GDM1 (cell line): ENCODE measurements around the gene ROBO1.

Experiments
- DNase-seq: peaks from one replicate; lab custom pipeline; 2025; lab: John Stamatoyannopoulos, UW

ROBO1 gene

DNA sequence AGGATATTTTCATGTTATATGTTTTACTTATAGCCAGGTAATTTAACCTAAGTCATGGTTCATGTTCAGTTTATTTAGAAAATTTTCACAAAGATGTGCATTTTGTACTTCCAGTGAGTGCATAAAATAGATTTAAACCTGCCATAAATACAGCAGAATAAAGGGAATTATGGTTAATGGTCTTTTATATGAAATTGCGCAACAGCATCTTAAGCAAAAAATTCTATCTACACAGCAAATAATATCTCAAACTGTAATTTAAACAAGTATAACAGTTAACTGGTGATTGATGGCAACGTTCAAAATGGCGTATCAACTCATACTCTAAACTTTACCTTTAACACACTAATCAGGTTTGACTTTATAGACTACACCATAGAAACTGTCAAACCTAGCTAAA, 97.6 kb downstream of the ROBO1 start:
- DNase-seq, result no peak

DNA sequence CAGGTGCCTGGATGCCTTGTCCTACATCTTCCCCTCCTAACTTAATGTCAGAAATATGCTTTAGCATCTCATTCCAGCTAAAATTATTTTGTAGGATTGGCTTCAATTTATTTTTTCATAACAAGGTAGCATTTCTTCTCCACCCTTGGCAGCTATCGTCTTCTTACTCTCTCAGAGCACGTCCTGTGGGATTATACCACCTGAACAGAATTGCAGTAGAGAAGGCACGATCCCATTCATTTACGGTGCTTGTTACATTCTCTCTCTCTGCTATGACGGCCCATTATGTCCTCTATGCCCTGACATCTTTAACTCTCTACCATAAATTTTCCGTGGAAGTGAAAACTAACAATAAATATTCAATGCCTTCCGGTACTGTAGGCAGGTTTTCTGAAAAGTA, 103.3 kb downstream of the ROBO1 start:
- DNase-seq, result no peak

DNA sequence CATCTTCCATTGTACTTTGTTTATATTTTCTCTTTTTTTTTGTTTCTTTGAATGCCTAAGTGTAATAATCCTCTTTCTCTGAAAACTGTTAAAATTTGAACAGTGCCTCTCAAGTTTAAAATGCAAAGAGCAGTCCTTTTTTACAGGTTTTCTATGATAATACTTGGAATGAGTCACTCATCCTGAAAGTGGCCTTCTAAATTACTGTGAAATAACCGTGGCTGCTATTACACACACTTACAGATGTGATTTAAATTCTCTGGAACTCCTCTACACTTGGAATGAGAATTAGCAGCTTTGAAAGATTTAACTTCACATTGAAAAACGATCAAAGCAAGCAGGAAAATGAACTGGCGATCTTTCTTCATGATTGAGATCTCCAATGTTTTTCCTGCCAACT, 105.9 kb downstream of the ROBO1 start:
- DNase-seq, result no peak

DNA sequence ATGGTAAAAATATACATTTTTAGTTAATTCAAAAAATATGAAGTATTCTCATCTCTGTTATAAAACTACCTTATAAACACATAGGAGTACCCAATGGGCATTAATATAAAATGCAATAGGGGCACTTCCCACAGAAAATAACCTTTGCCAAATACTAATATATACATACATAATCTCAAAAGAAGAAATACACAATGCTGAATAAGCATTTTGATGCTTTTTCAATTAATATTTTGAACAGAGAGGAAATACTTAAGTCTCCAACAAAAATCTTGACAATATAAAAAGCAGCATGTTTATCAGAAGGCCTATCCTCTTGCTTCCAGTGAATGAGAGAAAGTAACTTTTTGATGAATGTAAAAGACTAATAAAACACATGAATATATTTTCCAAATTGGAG, 110.7 kb downstream of the ROBO1 start:
- DNase-seq, result no peak

DNA sequence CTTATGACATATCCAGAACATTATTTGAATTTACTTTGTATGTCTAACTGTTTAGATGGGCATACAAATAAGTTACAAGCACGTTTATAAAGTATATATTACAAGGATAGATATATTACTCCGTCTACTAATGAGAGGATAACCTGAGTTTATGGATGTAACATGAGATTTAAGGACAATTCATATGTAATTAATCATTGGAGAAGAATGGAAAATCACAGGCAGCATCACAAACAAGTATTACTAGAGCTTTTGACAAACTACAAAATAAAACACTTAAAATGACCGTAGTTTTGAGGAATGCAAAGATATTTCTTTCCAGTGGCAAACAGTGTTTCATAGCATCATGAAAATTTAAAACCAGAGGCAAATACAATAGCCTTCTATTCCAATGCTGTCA, 113.8 kb downstream of the ROBO1 start:
- no peak for DNase-seq

DNA sequence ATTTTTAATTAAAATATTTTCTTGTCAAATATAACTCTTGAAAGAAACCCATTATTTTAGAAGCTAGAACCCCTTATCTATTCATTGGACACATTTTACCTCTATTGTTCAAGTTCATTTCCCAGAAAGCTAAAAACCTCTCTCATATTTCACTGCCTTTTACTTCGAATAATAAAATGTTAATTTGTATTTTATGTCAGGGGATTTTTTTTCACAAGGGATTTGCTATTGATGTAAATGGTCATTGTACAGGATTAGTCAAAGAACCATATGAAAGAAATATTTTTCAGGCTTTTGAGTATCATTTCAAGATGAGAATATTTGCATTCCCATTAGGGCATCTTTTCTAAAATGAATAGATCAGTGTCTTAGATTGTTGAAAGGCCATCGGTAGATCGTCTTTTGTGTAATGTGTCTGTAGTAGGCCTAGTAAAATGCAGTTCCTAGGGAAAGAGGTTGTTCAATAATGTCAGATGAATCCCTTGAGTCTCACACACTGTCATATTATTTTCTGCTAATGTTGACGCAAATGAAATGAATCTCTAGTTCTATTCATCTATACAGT, 114.5 kb downstream of the ROBO1 start:
- no peak for DNase-seq

DNA sequence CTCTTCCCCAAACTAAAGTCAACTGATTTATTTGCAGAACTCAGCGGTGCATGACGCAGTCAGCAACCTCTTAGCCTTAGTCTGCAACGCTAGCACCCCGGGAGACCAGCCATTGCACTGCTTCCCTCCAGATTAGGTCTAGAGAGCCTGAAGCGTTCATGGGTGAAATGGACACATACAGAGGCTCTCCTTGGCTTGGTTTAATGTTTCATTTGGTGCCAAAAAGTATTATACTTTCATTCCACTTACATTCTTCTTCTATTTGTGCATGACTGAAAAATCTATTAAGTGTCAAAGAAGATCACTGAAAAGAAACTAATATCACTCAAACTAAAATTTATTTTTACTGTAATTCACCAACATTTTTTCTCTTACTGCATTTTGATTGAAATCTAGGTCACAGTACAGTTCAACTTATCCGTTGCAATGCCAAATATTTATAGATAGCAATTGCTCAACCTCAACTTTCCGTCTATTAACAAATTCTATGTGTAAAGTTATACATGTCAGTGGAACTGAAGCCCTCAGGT, 116.2 kb downstream of the ROBO1 start:
- DNase-seq, result no peak

DNA sequence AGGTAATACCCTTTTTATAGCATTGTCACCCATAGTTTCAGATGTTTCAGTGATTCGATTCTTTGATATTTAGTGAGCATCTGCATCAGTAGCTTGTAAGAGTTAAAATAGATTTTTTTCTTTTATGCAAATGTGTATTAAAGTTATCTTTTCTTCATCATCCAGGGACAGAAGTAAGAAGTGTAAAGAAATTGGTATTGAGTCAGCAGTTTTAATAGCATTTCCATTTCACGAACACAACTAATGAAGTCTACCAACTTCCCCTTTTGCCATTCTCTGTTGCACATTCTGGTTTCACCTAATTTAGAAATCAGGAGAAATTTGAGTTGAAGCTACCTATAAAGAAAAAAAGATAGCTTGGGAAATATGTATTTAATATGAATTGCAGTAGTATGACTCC, 127.9 kb downstream of the ROBO1 start:
- no peak for DNase-seq

DNA sequence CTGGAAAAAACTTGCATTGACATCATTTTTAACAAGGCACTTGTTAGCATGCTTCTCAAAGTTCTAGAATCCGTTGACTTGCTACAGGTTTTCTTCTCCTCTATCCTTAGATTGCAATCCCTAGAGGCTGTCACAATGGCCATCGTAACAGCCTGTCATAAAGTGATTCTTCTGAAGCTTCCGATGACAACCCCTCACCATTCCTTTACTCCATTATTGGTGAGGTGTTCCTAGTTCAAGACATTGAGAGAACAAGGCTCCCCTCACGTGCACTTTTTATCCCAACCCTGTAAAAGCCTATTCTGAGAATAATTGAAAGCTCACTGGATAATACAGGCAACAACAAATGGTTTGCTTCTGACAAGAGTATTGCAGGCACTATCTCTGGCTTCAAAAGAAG, 131.4 kb downstream of the ROBO1 start:
- no peak for DNase-seq

DNA sequence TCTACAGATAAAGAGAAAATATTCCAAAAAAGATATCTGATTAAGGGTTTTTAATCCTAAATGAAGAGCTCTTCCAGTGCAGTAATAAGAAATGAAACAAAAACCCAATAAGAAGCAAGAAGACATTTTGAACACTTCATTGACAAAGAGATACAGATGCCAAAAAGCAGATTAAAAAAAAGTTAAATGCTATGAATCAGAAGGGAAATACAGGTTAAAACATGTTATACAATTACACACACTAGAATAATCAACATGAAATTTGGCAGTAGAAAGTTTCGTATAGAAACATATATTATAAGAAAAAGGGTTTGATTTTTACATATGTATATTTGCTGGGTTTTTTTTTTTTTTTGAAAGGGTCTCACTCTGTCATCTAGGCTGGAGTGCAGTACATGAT, 135.0 kb downstream of the ROBO1 start:
- no peak for DNase-seq

DNA sequence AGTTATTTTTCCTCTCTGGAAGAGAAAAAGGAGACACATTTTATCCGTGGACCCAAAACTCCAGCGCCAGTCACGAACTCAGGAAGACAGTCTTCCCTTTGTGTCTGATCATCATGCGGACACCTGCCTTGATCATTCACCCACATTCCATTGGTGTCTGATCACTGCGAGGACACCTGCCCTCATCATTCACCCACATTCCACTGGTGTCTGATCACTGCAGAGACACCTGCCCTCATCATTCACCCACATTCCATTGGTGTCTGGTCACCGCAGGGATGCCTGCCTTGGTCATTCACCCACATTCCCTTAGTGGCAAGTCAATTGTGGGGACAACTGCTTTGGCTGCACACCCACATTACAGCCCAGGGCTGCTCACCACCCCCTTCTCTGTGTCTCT, 148.9 kb downstream of the ROBO1 start:
- DNase-seq, result no peak

DNA sequence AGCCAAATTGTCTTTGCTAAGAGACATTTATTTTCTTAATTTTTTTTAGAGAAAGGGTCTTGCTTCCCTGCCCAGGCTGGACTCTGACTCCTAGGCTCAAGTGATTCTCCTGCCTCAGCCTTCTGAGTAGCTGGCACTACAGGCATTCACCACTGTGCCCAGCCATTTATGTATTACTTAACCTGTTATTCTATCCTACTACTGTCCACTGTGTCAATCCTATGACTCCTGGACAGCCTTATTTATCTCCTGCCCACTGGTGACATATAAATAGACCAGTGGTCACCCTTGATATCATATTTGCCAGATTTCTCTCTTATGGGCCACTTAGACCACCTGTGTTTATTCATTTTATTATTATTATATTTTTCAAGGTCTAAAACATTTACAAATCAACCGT, 161.4 kb downstream of the ROBO1 start:
- DNase-seq, result no peak

DNA sequence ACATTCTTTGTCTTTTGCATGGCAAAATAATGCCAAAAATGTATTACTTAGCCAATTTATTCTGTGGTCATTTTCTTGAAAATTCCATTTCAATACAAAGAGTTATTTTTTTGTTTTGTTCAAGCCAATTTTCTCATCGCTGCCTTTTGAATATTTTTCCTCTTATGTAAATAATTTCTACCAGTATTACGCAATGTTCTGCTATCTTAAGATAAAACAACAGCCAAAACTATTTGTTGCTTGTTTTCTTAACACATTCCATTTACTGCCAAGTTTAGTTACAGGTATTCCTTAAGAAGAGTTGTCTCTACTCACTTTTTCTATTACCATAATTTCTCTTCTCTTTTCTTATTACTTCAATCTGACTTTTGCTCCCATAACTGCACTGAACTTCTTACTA, 163.1 kb downstream of the ROBO1 start:
- no peak for DNase-seq

DNA sequence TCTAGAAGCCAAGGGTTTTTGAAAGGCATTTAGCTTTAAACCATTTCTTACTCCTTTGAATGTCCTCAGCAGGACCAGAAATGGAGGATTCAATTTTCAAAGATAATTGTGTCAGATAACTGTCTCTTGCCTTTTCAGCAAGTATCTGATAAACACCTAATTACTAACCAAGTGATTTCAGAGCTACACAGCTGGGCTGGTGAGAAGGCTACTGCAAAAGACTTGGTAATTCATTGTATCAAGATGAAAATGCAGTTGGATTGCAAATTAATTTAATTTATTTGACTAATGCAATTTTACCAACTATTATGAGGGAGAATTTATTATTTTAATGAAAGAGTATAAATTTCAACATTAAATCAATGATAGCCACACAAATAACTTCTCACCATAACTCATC, 165.4 kb downstream of the ROBO1 start:
- no peak for DNase-seq

DNA sequence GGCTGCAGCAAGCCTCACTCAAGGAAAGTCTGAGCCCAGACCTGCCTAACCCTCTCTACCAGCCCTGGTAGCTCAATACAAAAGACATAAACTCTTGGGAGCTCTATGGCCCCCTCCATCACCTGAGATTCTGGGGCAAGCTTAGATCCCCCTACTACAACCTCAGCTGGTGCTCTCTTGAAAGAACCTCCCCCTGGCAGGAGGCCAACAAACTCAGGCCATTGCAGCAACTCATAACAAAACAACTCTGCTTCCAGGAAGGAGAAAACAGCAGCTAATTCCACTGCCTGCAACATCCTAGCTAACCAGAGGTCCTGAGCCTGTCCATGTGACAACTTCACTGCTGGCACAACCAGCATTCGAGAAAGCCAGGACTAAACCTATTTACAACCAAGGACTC, 169.2 kb downstream of the ROBO1 start:
- no peak for DNase-seq

DNA sequence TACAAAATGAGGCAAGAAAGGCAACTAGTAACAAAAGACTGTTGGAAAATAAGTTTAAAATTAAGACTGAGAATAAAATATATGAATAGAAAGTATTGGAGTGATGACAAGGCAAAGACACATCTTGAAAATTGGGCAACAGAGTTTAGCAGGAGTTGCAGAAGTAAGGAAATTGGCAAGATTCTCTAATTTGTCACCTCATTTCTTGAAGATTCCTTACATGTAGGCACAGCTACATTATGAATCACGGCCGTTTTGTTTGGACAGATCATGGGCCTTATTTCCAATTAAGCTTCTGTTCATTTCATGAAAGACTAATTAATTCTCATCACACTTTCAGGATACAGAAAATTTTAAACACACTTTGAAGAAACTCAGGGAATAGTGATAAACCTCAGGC, 170.1 kb downstream of the ROBO1 start:
- DNase-seq, result no peak

DNA sequence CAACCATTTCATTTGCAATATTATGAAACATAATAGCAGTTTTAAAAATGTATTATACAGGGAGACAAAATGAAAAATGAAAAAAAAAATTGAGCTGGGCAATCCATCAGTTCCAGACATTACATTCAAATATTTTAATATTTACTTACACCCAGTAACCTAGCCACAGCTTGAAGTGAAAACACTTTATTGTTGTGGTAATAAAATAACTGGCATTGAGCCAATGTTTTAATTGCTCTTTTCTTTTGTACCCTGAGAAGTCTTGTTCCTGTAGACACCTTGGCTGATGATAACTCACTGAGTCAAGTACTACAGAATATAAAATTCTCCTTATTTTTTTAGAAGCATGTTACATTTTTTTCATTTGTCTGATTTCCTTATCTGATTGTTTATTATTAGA, 180.6 kb downstream of the ROBO1 start:
- DNase-seq, result no peak

DNA sequence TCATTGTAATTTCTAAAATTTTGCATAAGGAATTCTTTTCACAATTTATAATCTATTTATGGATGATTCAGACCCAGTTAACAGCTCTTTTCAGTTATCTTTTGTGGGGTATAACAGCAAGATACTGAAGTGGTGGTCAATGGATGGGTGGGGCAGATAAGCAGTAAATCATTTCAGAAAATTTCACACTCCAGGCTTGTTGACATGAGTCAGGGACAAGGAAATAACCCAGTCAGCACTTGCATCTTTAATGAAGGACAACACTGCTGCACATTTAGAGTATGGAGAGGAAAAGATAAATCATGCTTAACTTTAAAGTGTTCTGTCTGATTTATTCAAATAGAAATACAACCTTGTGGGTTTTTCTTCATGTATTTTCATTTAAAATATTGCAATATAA, 181.6 kb downstream of the ROBO1 start:
- DNase-seq, result no peak

DNA sequence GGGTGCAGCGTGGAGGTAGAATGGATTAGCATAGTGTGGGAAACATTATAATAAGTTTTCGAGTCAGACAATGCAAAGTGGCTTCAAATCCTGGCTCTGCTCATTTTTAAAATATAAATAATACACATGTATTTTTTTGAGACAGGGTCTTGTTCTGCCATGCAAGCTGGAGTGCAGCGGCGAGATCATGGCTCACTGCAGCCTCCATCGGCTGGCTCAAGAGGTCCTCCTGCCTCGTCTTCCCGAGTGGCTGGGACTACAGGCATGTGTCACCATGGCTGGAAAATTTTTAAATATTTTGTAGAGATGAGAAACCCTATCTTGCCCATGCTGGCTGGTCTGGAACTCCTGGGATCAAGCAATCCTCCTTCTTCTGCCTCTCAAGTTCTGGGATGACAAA, 194.9 kb downstream of the ROBO1 start:
- no peak for DNase-seq

DNA sequence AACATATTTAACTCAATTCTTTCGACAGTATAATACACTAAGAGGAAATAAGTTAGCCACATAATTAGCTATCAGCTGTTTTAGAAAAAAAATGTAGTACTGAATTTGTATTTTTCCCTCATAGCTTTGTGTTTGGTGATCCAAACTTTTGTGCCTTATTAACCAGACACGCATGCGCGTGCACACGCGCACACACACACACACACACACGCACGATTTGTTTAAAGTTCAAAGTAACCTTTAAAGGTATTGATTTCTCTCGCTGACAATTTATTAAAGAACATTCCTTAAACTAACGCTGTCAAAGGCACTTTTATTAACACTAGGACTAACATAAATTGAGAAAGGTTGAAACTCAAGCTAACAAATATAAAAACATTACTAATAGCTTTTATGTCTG, 198.9 kb downstream of the ROBO1 start:
- DNase-seq, result no peak

DNA sequence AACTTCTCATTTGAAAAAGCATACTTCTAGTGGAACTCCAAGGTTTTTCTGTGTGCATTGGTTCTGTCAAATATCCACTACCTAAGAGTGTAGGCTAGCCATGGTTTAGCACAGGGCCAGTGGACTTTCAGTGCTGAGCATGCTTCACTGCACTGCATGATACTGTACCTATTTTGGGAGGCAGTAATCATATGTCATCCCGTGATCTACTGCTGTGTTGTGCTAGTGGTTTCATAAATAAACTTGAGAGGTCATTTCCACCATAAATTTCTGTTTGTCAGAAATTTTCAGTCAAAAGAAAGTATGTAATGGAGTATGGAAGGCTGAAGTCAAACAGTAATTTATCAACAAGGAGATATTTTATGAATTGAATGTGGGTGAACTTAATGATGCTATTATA, 203.6 kb downstream of the ROBO1 start:
- DNase-seq, result no peak

DNA sequence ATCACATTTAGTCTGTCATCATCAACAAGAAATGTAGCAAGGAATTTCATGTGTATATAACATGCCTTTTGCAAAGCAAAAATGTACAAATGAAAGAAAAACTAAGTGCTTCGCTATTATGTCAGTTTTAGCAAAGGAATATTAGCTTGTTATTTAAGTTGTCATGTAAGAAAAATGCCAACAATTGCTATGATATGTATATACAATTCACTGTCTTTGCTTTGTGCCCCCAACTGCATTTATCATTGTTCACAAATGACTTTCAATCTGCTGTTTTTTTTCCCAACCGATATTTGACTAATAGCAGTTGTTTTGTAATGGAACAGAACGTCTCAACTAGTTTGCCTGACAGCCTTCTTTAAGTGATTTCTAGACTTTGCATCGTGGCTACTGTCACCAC, 207.1 kb downstream of the ROBO1 start:
- DNase-seq, result no peak

DNA sequence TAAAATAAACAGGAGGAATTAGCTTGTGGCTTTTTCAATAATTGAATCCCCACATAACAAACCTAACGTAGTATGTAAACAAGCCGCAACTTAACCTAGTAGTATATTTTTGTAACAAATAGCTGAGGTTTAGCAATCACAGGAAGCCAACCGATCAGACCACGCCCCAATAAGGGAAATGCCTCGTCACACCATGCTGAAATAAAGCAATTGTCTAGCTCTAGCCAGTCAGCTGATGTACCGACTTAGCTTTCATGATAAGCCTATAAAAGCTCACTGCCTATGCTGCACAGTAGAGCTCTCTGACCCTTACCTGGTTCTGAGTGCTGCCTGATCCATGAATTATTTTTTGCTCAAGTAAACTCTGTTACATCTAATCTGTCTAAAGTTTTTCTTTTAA, 208.9 kb downstream of the ROBO1 start:
- DNase-seq, result no peak

DNA sequence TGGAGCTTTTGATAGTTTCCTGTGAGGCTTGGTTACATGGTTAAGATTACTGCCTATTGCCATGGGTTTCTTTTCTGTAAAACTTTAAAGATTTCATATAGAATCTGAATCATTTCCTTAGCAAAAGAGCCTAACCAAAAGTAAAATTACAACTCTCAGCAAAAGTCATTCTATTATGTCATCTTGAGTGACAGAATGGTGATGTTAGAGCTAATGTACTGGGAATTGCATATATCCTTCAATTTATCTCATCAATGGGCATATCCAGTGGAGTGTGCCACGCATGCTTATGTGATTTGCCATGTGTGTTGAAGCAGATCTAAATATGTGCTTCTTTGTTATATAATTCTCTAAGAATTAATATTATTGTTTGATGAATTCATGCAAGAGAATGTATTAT, 212.1 kb downstream of the ROBO1 start:
- DNase-seq, result no peak

DNA sequence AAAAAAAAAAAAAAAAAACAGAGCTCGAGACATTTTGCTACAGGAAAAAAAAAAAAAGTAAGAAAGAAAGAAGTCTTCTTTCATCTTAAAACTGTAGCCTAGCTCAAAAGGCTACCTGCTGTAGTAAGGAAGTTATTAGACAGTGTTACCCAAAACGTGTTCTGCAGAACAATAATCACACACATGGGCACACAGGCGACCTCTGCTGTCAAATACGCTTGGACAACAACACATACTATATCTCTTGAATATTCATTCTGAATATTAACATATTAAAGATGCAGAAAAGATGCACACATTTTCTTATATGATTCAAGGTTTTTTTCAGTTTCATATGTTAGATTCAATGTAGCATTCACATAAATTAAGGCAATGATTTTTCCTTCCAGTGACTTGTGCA, 215.8 kb downstream of the ROBO1 start:
- no peak for DNase-seq
